Measurements from ENCODE around the gene SGTA.

DNA sequence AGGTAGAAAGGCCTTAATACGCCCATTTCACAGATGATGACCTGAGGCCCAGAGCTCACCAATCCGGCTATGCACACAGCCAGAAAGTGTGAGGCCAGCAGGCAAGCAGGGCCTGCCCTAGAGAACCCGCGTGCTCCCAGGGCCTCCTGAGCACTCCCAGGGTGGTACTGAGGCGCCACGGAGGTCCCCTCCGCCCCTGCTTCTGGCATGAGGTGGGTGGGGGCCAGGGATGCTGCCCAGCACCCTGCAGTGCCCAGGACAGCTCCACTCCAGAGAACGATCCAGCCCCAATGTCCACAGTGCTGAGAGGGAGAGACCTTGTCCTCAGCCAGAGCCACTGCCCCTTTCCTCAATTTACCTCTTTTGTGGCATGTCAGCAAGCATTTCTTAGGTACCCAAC is 13.9 kb downstream of the SGTA start:
- TF ChIP-seq, protein P1, sequence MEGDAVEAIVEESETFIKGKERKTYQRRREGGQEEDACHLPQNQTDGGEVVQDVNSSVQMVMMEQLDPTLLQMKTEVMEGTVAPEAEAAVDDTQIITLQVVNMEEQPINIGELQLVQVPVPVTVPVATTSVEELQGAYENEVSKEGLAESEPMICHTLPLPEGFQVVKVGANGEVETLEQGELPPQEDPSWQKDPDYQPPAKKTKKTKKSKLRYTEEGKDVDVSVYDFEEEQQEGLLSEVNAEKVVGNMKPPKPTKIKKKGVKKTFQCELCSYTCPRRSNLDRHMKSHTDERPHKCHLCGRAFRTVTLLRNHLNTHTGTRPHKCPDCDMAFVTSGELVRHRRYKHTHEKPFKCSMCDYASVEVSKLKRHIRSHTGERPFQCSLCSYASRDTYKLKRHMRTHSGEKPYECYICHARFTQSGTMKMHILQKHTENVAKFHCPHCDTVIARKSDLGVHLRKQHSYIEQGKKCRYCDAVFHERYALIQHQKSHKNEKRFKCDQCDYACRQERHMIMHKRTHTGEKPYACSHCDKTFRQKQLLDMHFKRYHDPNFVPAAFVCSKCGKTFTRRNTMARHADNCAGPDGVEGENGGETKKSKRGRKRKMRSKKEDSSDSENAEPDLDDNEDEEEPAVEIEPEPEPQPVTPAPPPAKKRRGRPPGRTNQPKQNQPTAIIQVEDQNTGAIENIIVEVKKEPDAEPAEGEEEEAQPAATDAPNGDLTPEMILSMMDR (IDR thresholded peaks at IDR 0.05): no peak
- no peak for TF ChIP-seq ZFX (IDR thresholded peaks at IDR 0.05; ENCODE audit: borderline replicate concordance)
